KBM-7 (cell line): ENCODE data around the gene GRM1.
"Not testable (repeated sequence)": the region's sequence is repeated elsewhere in the genome, so short reads cannot be mapped to it uniquely, and the experiment has no call there.

Experiments
- DNase-seq: peaks from one replicate; pipeline ENCODE4 v3.0.0-alpha.2; 2015
- in situ Hi-C: fragments of 300-500 bp; cut with MboI; formaldehyde crosslinking; loops from 2 replicates; pipeline ENCODE4 v1.14.3; 2020; ENCODE audit warnings: low sequenced_read_pairs, low pct_unique_long_range_greater_than_20kb, mixed read lengths

Gene GRM1

DNA sequence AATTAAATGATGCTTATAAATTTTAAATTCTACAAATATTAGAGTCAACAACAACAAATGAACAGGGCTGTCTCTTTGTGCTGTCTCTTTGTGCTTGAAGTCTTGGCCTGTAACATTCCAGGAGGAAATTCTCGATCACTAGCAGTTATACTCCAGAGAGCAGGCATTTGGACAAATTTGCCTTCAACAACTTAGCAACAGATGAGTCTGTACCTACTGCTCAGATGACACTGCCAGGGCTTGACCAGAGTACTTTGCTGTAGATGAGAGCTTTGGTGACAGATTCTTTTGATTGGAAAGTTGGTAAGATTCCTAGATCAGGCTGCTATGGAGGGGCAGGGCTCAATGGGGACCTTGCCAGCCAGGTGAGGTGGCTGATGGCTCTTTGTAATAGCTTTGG lies 217.2 kb downstream of the GRM1 start:
- in situ Hi-C loops = no loop called here
- no peak for DNase-seq

DNA sequence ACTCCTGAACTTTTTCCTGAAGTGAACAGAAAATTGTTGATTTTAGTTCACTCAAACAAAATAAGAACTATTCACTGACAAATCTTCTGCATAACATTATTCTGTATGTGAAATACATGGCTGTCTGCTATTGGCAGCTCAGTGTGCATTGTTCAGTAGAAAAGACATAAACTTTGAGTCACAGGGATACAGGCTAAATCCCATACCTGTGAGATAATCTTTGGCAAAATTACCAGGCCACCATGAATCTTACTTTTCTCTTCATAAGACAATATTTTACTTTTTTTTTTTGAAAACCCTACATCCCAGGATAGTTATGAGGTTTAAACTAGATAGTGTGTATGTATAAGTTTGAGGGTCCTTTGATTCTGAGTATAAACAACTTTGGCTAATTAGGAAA lies 224.8 kb downstream of the GRM1 start:
- DNase-seq = no peak
- in situ Hi-C loops = no loop called here

DNA sequence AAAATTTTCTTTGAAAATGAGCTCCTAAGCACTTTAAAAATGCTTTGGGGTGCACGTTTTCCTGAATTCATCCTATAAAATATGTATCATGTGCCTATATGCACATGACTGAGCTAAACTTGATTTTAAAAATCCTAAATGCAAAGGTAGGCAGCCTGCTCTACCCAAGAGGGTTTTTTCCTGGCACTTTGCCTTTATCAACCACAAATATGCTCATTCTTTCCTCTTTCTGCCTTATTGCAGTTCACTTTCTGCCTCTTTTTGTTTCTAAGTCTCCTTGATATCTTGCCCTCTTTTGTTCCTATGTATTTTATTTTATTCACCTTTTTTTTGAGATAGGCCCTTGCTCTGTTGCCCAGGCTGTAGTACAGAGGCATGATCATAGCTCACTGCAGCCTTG lies 229.3 kb downstream of the GRM1 start:
- no peak for DNase-seq
- in situ Hi-C loops = no loop called here

DNA sequence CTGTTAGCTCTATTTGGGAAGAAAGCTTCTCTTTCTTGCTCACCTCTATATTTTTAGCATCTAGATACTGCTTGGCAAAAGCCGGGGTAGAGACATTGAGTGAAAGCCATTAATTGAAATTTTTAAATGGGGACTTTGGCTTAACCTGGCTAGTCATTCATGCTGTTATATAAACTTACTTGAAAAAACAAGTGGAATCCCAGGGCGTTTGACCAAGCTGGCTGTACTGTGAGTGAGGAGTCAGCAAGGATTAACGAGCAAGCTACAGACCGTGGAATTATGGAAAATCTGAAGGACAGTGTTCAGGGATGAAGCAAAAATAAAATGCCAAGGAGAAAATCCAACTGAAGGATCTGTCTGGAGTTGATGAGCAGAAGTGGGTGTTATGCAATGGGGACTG lies 232.0 kb downstream of the GRM1 start:
- no peak for DNase-seq
- in situ Hi-C loops = no loop called here

DNA sequence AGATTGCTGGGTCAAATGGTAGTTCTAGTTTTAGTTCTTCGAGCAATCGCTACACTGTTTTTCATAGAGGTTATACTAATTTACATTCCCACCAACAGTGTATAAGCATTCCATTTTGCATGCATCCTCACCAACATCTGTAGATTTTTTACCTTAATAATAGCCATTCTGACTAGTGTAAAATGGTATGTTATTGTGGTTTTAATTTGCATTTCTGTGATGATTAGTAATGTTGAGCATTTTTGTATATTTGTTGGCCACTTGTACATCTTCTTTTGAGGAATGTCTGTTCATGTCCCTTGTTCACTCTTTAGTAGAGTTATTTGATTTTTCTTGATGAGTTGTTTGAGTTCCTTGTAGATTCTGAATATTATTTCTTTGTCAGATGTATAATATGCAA lies 236.2 kb downstream of the GRM1 start:
- in situ Hi-C loops = no loop called here
- DNase-seq = no peak

DNA sequence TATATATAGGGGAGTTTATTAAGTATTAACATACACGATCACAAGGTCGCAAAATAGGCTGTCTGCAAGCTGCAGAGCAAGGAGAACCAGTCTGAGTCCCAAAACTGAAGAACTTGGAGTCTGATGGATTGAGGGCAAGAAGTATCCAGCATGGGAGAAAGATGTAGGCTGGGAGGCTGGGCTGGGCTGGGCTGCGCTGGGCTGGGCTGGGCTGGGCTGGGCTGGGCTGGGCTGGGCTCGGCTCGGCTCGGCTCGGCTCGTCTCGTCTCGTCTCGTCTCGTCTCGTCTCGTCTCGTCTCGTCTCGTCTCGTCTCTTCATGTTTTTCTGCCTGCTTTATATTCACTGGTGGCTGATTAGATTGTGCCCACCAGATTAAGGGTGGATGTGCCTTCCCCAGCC lies 238.6 kb downstream of the GRM1 start:
- in situ Hi-C loops = no loop called here
- no peak for DNase-seq

DNA sequence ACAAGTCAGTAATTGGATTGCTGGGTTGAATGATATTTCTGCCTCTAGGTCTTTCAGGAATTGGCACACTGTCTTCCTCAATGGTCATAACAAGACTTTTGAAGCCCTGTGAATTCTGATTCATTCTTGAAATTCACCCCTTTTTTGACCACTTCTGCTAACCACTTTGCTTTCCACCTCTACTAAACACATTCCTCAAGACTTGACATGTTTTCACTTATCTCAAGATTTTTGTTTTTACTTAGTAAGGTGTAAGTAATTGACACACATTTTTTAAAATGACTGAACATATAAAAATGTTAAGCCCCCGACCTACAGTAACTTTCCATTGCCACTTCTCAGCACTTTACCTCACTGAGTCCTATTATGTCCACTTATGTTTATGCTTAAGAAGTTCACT lies 239.1 kb downstream of the GRM1 start:
- in situ Hi-C loops = no loop called here

DNA sequence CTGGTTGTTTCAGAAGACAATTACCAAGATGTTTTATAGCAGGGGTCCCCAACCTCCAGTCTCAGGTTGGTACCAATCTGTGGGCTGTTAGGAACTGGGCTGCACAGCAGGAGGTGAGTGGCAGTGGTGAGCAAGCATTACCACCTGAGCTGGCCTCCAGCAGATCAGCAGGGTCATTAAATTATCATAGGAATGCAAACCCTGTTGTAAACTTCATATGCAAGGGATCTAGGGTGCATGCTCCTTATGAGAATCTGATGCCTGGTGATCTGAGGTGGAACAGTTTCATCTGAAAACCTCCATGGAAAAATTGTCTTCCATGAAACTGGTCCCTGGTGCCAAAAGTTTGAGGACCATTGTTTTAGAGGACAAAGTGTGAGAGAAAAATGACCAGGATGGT lies 240.6 kb downstream of the GRM1 start:
- in situ Hi-C loops = no loop called here
- no peak for DNase-seq

More for the DNA sequence above, 239.1 kb downstream of the GRM1 start:
- no peak for DNase-seq

DNA sequence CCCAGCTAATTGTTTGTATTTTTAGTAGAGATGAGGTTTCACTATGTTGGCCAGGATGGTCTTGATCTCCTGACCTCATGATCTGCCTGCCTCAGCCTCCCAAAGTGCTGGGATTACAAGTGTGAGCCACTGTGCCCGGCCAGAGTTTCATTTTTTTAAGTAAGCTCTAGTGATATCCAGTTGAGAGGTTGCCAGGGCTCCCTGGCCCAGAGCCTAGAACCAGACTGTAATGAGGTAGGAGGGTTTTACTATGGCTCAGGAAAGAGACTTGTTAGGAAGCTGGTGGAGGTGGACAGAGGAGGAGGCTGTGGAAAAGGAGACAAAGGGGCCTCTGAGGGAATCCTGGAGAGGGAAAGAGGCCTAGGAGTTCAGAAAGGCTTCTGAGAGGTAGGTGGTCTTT lies 242.3 kb downstream of the GRM1 start:
- in situ Hi-C loops, DNase-seq: not testable (repeated sequence)

DNA sequence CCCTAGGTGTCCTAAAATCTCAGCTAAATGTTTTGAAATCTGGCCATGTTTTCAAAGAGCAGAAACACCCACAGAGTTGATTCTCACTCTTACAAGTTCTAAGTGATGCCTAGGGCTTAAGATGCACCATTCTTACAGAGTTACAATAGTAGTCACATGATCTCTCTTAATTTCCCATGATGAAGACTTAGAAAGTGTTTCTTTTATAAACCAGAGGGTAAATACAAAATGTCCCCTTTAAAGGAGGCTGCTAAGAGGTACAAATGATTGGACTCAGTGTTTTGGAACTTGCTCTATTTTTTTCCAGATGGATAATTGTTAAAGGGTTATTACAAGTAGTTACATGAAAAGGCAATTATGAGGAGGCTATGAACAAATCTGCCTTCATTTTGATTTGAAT lies 244.6 kb downstream of the GRM1 start:
- DNase-seq = no peak
- in situ Hi-C loops = no loop called here

DNA sequence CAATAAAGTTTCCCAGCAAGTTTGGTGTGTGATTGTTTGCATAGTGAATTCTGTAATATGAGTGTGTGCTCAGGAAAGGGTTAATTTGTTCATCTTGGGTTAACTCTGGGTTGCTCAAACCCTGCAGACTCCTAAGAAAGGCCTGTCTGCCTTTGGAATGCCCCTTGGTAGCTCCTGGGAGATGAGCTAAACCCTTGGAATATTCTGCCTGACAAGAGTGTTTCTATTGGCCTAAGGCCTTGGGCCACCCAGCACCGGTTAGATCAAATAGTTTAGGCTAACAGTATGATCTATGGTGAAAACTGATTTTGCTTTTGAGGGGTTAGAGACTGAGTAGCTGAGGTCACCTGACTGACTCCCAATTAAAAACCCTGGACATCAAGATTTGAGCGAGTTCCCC lies 248.3 kb downstream of the GRM1 start:
- in situ Hi-C loops = no loop called here
- no peak for DNase-seq

DNA sequence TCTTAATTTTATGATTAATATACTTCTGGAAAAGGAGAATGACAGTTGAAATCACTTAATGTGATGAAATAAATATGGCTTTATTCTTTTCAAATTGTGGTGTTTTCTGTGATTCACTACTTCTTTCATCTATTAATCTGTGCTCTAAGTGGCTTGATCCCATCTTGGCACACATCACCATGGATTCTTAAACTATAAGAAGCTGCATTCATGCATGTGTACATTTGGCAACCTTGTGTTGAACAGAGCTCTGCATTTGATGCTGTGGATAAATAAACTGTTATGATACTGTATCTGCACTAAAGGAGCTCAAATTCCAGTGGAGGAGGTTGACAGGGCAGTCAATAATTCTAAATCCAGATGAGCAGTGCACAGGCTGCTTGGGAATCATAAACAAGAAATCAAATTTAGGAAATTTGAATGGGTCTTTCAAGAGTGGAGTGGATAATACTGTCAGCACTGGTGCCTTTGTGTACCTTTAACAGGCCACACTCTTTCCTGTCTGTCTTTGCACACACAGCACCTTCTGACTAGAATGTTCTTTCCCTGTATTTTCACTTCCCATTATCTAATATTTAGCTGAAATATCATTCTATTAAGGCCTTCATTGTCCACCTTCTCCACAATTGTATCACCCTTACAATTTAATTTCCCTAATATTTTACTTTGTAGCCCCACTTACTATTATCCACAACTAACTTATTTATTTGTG lies 252.9 kb downstream of the GRM1 start:
- in situ Hi-C loops = no loop called here
- DNase-seq = no peak

DNA sequence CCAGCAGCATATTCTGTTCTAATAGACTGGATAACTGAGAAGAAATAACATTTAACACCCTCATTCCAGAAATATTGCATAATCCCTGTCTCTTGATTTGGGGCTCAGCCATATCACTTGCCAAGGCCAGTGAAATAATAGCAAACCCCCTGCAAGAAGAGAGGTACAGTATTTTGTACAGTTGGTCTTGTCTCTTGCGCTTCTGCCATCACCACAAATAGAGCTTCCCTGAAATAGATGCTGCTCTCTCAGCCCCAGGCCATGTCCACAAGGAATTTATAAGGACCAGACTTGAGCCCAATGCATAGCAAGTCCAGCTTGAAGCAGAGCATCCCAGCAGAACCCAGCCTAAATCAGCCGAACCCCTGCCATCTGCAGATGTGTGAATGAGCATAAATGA lies 254.0 kb downstream of the GRM1 start:
- in situ Hi-C loops = no loop called here
- no peak for DNase-seq

DNA sequence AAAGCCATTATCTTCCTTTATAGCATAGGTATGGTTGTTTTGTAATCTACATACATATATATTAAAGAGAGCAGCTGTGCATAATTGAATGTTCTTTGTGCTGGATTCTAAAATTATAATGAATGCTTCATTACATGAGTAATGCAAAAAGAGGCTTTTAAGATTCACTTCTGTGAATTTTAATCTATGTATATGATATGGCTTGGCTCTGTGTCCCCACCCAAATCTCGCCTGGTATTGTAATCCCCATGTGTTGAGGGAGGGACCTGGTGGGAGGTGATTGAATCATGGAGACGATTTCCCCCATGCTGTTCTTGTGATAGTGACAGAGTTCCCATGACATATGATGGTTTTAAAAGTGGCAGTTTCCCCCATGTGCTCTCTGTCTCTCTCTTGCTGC lies 255.4 kb downstream of the GRM1 start:
- DNase-seq = no peak
- in situ Hi-C loops = no loop called here

DNA sequence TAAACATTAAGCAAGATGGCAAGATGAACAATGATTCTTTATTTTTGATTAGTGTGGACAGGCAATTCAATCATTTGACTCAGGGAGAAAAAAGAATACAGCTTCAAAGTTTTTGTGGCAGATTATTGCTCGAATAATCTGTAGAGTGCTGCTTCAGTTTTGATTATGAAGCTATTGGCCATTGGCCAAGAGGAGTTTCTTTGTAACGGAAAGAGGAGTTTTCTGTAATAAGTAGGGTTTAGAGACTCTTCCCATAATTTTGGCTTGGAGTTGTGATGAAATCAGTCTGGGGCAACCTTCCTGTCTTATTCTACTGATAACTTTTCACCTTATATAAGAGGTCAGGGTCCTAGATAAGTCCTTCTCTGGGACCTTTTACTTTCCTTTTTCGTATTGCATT lies 258.1 kb downstream of the GRM1 start:
- in situ Hi-C loops = no loop called here
- DNase-seq = no peak

DNA sequence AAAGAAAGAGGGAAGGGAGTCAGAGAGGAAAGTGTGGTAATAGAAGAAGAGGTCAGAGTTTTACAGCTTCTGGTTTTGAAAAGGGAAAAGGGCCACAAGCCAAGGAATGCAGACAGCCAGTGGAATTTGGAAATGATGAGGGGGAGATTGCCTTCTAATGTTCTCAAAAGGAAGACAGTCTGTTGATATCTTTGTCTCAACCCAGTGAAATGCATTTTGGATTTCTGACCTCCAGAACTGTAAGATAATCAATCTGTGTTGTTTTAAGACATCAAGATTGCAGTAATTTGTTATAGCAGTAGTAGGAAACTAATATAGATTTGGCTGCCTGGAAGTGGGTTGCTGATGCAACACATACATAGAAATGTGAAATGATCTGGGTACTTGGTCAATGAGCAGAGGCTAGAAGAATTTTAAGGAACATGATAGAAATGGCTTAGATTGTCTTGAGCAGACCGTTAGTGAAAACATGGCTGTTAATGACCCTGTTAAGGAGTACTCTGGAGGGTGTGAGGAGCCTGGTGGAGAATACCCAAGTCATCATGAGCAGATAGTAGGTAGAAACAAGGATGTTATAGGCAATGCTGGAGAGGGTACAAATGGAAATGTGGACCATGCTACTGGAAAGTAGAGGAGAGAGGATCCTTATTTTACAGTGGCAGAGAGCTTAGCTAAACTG lies 259.0 kb downstream of the GRM1 start:
- DNase-seq = no peak

DNA sequence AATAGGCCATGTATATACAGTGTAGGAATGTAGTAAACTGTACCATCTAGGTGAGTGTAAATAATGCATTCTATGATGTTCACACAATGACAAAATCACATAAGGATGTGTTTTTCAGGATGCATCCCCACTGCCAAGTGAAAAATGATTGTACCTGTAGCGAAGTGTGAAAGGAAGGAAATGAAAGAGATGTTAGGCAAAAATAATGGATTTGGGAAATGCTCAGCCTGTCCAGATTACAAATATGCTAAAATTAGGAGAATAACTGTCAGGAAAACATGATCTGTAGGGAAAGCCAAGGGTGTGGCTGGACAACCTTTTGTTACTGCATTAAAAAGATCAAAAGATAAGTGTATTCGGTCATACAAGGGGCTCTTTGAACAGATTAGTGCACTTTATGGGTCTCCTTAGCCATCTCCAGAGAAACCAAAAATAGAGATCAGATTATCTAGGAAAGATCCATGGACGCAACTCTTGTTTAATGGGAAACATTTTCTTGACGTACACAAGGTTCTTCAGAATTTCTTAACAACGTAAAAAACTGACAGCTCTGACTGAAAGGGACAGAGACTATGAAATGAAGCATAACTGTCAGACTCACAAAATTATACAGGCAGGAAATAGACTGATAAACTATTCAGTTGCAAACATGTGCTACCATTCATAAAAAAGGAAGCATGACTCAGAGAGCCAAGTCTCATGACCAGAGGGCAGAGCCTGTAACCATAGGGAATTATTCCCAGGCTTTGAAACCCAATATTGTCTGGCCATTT lies 261.1 kb downstream of the GRM1 start:
- peak; percentile 2 for DNase-seq
- in situ Hi-C loops = no loop called here

More for the DNA sequence above, 259.0 kb downstream of the GRM1 start:
- in situ Hi-C loops = no loop called here

DNA sequence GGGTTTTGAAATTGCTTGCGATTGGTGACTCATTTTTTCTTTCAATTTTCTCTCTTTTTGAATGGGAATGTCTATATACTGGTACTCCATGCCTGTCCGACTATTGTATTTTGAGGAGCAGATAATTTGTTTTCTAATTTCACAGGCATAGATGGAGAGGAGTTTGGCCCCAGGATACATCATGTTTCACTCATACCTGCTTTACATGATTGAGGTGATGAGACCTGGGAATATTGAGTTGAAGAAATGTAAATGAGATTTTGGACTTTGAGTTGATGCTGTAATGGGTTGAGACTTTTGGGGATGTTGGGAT lies 261.7 kb downstream of the GRM1 start:
- in situ Hi-C loops = no loop called here
- no peak for DNase-seq

DNA sequence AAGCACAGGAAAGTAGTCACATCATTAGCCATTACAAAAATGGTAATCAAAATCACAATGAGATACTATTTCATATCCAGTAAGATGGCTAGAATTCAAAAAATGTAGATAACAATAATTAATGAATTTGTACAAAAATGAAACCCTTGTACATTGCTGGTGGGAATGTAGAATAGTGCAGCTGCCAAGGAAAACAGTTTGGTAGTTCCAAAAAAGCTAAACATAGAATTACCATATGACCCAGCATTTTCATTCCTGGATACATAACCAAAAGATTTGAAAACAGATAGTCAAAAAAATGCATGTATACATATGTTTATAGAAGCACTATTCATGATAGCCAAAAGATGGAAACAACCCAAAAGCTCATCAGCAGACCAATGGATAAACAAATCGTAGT lies 263.6 kb downstream of the GRM1 start:
- no peak for DNase-seq
- in situ Hi-C loops = no loop called here

DNA sequence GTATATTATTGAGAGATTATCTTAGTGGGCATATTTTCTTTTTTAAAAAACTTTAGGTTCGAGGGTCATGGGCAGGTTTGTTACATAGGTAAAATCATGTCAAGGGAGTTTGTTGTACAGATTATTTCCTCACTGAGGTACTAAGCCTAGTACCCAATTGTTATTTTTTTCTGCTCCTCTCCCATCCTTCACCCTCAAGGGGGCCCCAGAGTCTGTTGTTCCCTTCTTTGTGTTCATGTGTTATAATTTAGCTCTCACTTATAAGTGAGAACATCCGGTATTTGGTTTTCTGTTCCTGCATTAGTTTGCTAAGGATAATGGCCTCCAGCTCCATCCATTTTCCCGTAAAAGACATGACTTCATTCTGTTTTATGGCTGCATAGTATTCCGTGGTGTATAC lies 266.8 kb downstream of the GRM1 start:
- in situ Hi-C loops = no loop called here
- no peak for DNase-seq

DNA sequence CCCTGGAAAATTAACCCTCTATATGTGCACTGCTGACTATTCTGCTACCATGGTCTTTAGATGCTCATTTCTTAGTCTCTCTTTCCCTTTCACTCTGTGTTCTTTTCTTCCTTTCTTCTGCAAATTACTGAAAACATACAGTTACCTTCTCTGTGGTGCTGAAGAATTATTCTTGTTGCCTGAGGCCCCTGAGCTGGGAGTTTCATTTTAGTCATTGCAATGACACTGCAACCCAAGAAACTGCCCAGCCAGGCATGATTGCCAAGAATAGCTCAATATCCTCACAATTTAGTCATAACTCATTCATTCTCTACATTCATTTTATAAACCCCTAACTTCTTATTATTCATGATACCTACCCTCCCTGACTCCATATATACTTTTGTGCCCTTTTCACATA lies 269.0 kb downstream of the GRM1 start:
- in situ Hi-C loops = no loop called here
- no peak for DNase-seq
